CD4-positive, alpha-beta memory T cell (primary cell): ENCODE data around the gene PRDM15. TPM values are rescaled to one million over a fixed set of nuclear protein-coding genes. Genes with fewer than 3 reads are reported as not detected.

Experiments
- CTCF ChIA-PET: fragments of 350-600 bp; sonication (Branson Sonifier 250); formaldehyde crosslinking; loops from one replicate; lab custom pipeline; 2021; ENCODE audit warnings: inconsistent platforms; ENCODE audit not compliant: partially characterized antibody; lab: Charles Lee
- POLR2A ChIA-PET: fragments of 350-600 bp; sonication (Branson Sonifier 250); formaldehyde crosslinking; loops from one replicate; lab custom pipeline; 2021; ENCODE audit not compliant: partially characterized antibody; lab: Charles Lee
- DNase-seq, 5 donors: peaks; one replicate each; pipeline versions ENCODE4 v3.0.0 to v3.0.0-alpha.2; 2020 to 2022; ENCODE audit warnings: mixed read lengths in 1 of 5
- H3K27ac ChIP-seq: one replicate; pipeline ENCODE4 v1.7.0; 2013; ENCODE audit warnings: low read depth, low read length
- H3K27me3 ChIP-seq: 2 replicates; pipeline ENCODE4 v1.7.0; 2013; ENCODE audit warnings: mild to moderate bottlenecking, low read length, moderate library complexity; ENCODE audit not compliant: insufficient read depth
- H3K36me3 ChIP-seq: 2 replicates; pipeline ENCODE4 v1.7.0; 2013; ENCODE audit warnings: mild to moderate bottlenecking, low read length, moderate library complexity; ENCODE audit not compliant: insufficient read depth
- H3K4me1 ChIP-seq: 2 replicates; pipeline ENCODE4 v1.7.0; 2013; ENCODE audit warnings: mild to moderate bottlenecking, low read length, moderate library complexity; ENCODE audit not compliant: insufficient read depth
- H3K4me3 ChIP-seq, 2 donors: one replicate each; pipeline ENCODE4 v1.7.0; 2013; ENCODE audit warnings: low read length in 2 of 2, mild to moderate bottlenecking in 1 of 2
- H3K9me3 ChIP-seq, 2 donors: one replicate each; pipeline ENCODE4 v1.7.0; 2013; ENCODE audit warnings: low read length in 2 of 2, control low read depth in 1 of 2; ENCODE audit not compliant: control insufficient read depth in 1 of 2
- H3K27ac Mint-ChIP-seq, 7 donors: one replicate each; pipeline ENCODE4 v1.8.0; 2020 to 2021; ENCODE audit warnings: mixed read lengths in 7 of 7, mild to moderate bottlenecking in 6 of 7, inconsistent platforms in 3 of 7, moderate library complexity in 3 of 7
- H3K27me3 Mint-ChIP-seq, 2 donors: one replicate each; pipeline ENCODE4 v1.8.0; 2020 to 2021; ENCODE audit warnings: mixed read lengths in 2 of 2
- H3K36me3 Mint-ChIP-seq, 2 donors: one replicate each; pipeline ENCODE4 v1.8.0; 2020 to 2021; ENCODE audit warnings: mixed read lengths in 2 of 2, inconsistent platforms in 1 of 2, mild to moderate bottlenecking in 1 of 2
- H3K4me1 Mint-ChIP-seq, 4 donors: one replicate each; pipeline ENCODE4 v1.8.0; 2020 to 2021; ENCODE audit warnings: mixed read lengths in 4 of 4, mild to moderate bottlenecking in 1 of 4
- H3K4me3 Mint-ChIP-seq, 8 donors: one replicate each; pipeline ENCODE4 v1.8.0; 2020 to 2021; ENCODE audit warnings: mixed read lengths in 8 of 8, mild to moderate bottlenecking in 7 of 8, moderate library complexity in 6 of 8, inconsistent platforms in 3 of 8
- H3K9me3 Mint-ChIP-seq, 8 donors: one replicate each; pipeline ENCODE4 v1.8.0; 2020 to 2021; ENCODE audit warnings: mixed read lengths in 8 of 8, mild to moderate bottlenecking in 5 of 8, inconsistent platforms in 3 of 8, moderate library complexity in 1 of 8
- intact Hi-C: fragments of 100-400 bp; cut with micrococcal nuclease; formaldehyde crosslinking; loops from one replicate; pipeline ENCODE4 v1.15.1; 2023
- polyA plus RNA-seq, 2 donors: library from polyadenylated mRNA; unstranded; fragments of 300-500 nt; fragmentation: Illumina TruSeq; gene quantifications; one replicate each; pipeline ENCODE4 v1.2.3, GENCODE V29; 2021
- total RNA-seq, 2 experiments: library from RNA; stranded (reverse); gene quantifications; one replicate each; pipeline ENCODE4 v1.2.3, GENCODE V29; 2021

Gene PRDM15
- total and polyA plus RNA-seq, 4 experiments from 2014 or later: 0.50 to 14.3 (median 8.8) TPM

GRCh38 chr21:41851090-41851790 is 27.9 kb downstream of the PRDM15 start:
- no peaks in the 10 kb centered on the region for H3K27me3 Mint-ChIP-seq
- H3K27me3 ChIP-seq: no peaks in the 10 kb centered on the region
- intact Hi-C loops: no loop called here
- peak overlapping the region in 2 of 7 donors; percentile 34 to 64 for H3K27ac Mint-ChIP-seq
- POLR2A ChIA-PET: no interaction called here
- peaks cover 27 to 53% of the 10 kb centered on the region in 2 donors for H3K36me3 Mint-ChIP-seq
- H3K4me3 ChIP-seq: no peak overlapping the region
- no peak overlapping the region for H3K4me3 Mint-ChIP-seq
- CTCF ChIA-PET: no interaction called here
- H3K9me3 Mint-ChIP-seq: peaks cover 0 to 1% (median 0%) of the 10 kb centered on the region in 8 donors
- H3K4me1 ChIP-seq: no peaks in the 10 kb centered on the region
- no peak overlapping the region for H3K27ac ChIP-seq
- DNase-seq: no peak
- no peaks in the 10 kb centered on the region for H3K9me3 ChIP-seq
- H3K4me1 Mint-ChIP-seq: peaks cover 0 to 3% (median 0%) of the 10 kb centered on the region in 4 donors
- H3K36me3 ChIP-seq: peaks cover 25% of the 10 kb centered on the region

- peak overlapping the region in 1 of 7 donors; percentile 31 for H3K27ac Mint-ChIP-seq
- Histone ChIP-seq H3K9me3 (no peaks in the 10 kb centered on the region), H3K4me1 (no peaks in the 10 kb centered on the region), H3K27ac (no peak overlapping the region), H3K4me3 (no peak overlapping the region), H3K27me3 (no peaks in the 10 kb centered on the region), H3K36me3 (peaks cover 21% of the 10 kb centered on the region)
- no peaks in the 10 kb centered on the region for H3K27me3 Mint-ChIP-seq
- CTCF ChIA-PET: no interaction called here
- H3K4me1 Mint-ChIP-seq: peaks cover 0 to 3% (median 0%) of the 10 kb centered on the region in 4 donors
- intact Hi-C loops: no loop called here
- no peak overlapping the region for H3K4me3 Mint-ChIP-seq
- no peak for DNase-seq
- POLR2A ChIA-PET: no interaction called here
- H3K36me3 Mint-ChIP-seq: peaks cover 26 to 61% of the 10 kb centered on the region in 2 donors
- H3K9me3 Mint-ChIP-seq: peaks cover 0 to 1% (median 0%) of the 10 kb centered on the region in 8 donors
These were observed 29.1 kb downstream of the PRDM15 start for GRCh38 chr21:41850085-41850484.

DNA sequence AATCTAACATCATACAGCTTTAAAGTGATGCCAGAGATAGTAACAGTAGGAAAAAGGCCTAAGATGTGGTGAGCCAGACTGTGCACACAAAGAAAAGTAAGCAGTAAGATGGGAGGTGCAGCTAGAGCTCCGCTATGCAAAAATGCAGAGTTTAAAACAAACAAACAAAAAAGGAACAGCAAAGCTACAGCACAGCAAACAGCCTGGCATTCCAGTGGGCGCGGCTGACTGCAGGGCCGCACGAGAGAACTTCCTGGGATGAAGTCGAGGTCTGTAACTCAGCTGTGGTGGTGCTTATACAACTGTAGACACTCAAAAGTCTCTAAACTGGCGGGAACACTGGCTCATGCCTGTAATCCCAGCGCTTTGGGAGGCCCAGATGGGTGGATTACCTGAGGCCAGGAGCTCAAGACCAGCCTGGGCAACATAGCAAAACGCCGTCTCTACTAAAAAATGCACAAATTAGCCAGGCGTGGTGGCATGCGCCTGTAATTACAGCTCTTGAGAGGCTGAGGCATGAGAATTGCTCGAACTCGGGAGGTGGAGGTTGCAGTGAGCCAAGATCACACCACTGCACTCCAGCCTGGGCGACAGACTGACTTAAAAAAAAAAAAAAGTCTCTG is 30.1 kb downstream of the PRDM15 start:
- Mint-ChIP-seq H3K27ac (peak overlapping the region in 2 of 7 donors; percentile 5 to 18), H3K9me3 (peaks cover 0 to 1% (median 0%) of the 10 kb centered on the region in 8 donors), H3K4me1 (peaks cover 0 to under 1% (median 0%) of the 10 kb centered on the region in 4 donors), H3K36me3 (peaks cover 17 to 53% of the 10 kb centered on the region in 2 donors), H3K27me3 (no peaks in the 10 kb centered on the region), H3K4me3 (no peak overlapping the region)
- H3K27ac ChIP-seq: no peak overlapping the region
- no peak for DNase-seq
- ChIA-PET POLR2A (interaction anchor here (1.0 kb wide), 1 partner anchor 13 kb away, joined by 3 read pairs; no protein-coding TSS in a partner anchor), CTCF (no interaction called here)
- H3K27me3 ChIP-seq: no peaks in the 10 kb centered on the region
- no peaks in the 10 kb centered on the region for H3K4me1 ChIP-seq
- intact Hi-C loops: no loop called here
- no peaks in the 10 kb centered on the region for H3K9me3 ChIP-seq
- peaks cover 11% of the 10 kb centered on the region for H3K36me3 ChIP-seq
- no peak overlapping the region for H3K4me3 ChIP-seq

- Mint-ChIP-seq H3K4me1 (peaks cover 0 to 1% (median 0%) of the 10 kb centered on the region in 4 donors), H3K4me3 (no peak overlapping the region), H3K36me3 (peaks cover 12 to 49% of the 10 kb centered on the region in 2 donors), H3K9me3 (peaks cover 0 to 1% (median 0%) of the 10 kb centered on the region in 8 donors), H3K27me3 (no peaks in the 10 kb centered on the region), H3K27ac (peak overlapping the region in 2 of 7 donors; percentile 5 to 18)
- CTCF ChIA-PET: no interaction called here
- intact Hi-C loops: no loop called here
- Histone ChIP-seq H3K4me1 (no peaks in the 10 kb centered on the region), H3K27ac (no peak overlapping the region), H3K27me3 (no peaks in the 10 kb centered on the region), H3K36me3 (peaks cover 5% of the 10 kb centered on the region), H3K4me3 (no peak overlapping the region), H3K9me3 (no peaks in the 10 kb centered on the region)
- no peak for DNase-seq
- POLR2A ChIA-PET: interaction anchor here (1.0 kb wide), 1 partner anchor 12 kb away, joined by 3 read pairs; no protein-coding TSS in a partner anchor
These were observed 30.6 kb downstream of the PRDM15 start for GRCh38 chr21:41848533-41848932.

GRCh38 chr21:41847066-41847804 is 31.9 kb downstream of the PRDM15 start:
- no peak for DNase-seq
- no peaks in the 10 kb centered on the region for H3K27me3 Mint-ChIP-seq
- H3K27ac Mint-ChIP-seq: no peak overlapping the region
- peaks cover 10 to 47% of the 10 kb centered on the region in 2 donors for H3K36me3 Mint-ChIP-seq
- no peak overlapping the region for H3K27ac ChIP-seq
- CTCF ChIA-PET: interaction anchor here (1.0 kb wide), 1 partner anchor 261 kb away, joined by 3 read pairs; no protein-coding TSS in a partner anchor
- H3K36me3 ChIP-seq: no peaks in the 10 kb centered on the region
- H3K4me3 Mint-ChIP-seq: no peak overlapping the region
- H3K9me3 Mint-ChIP-seq: peaks cover 0 to 1% (median 0%) of the 10 kb centered on the region in 8 donors
- H3K9me3 ChIP-seq: no peaks in the 10 kb centered on the region
- intact Hi-C loops: no loop called here
- no peaks in the 10 kb centered on the region for H3K27me3 ChIP-seq
- peaks cover 0 to 1% (median 0%) of the 10 kb centered on the region in 4 donors for H3K4me1 Mint-ChIP-seq
- no peaks in the 10 kb centered on the region for H3K4me1 ChIP-seq
- POLR2A ChIA-PET: no interaction called here
- H3K4me3 ChIP-seq: no peak overlapping the region

GRCh38 chr21:41846536-41846935 is 32.6 kb downstream of the PRDM15 start:
- Histone ChIP-seq H3K36me3 (no peaks in the 10 kb centered on the region), H3K4me3 (no peak overlapping the region), H3K9me3 (no peaks in the 10 kb centered on the region), H3K27me3 (no peaks in the 10 kb centered on the region), H3K4me1 (no peaks in the 10 kb centered on the region), H3K27ac (no peak overlapping the region)
- DNase-seq: no peak
- H3K27me3 Mint-ChIP-seq: no peaks in the 10 kb centered on the region
- H3K4me3 Mint-ChIP-seq: no peak overlapping the region
- H3K4me1 Mint-ChIP-seq: peaks cover 0 to 1% (median 0%) of the 10 kb centered on the region in 4 donors
- POLR2A ChIA-PET: no interaction called here
- H3K27ac Mint-ChIP-seq: no peak overlapping the region
- H3K36me3 Mint-ChIP-seq: peaks cover 17 to 44% of the 10 kb centered on the region in 2 donors
- peaks cover 0 to 4% (median 0%) of the 10 kb centered on the region in 8 donors for H3K9me3 Mint-ChIP-seq
- intact Hi-C loops: no loop called here
- CTCF ChIA-PET: interaction anchor here (1.0 kb wide), 2 partner anchors 261 to 262 kb away, joined by 3 read pairs; no protein-coding TSS in a partner anchor

DNA sequence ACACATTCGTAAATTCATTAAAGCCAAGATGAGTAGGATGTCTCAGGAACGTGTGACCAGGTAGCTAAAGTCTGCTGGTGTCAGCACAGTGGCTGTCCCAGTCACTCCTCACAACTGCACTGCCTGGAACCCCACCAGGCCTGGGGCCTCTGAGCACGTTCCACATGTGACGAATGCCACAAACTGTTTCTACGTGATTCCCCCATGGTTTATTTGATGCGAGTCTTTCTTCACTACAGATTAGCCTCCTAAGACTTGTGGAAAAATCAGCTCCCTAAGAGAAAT is 33.2 kb downstream of the PRDM15 start:
- Histone ChIP-seq H3K9me3 (no peaks in the 10 kb centered on the region), H3K27ac (no peak overlapping the region), H3K4me1 (no peaks in the 10 kb centered on the region), H3K27me3 (no peaks in the 10 kb centered on the region), H3K36me3 (no peaks in the 10 kb centered on the region), H3K4me3 (no peak overlapping the region)
- H3K9me3 Mint-ChIP-seq: peaks cover 0 to 6% (median 3%) of the 10 kb centered on the region in 8 donors
- DNase-seq: no peak
- peaks cover 22 to 43% of the 10 kb centered on the region in 2 donors for H3K36me3 Mint-ChIP-seq
- peaks cover 0 to 1% (median 0%) of the 10 kb centered on the region in 4 donors for H3K4me1 Mint-ChIP-seq
- H3K27me3 Mint-ChIP-seq: no peaks in the 10 kb centered on the region
- peak overlapping the region in 1 of 7 donors; percentile 17 for H3K27ac Mint-ChIP-seq
- ChIA-PET CTCF (interaction anchor here (1.0 kb wide), 1 partner anchor 262 kb away, joined by 3 read pairs; no protein-coding TSS in a partner anchor), POLR2A (no interaction called here)
- intact Hi-C loops: no loop called here
- peak overlapping the region in 1 of 8 donors; percentile 26 for H3K4me3 Mint-ChIP-seq
